ENCODE data around the gene FUNDC2.

GRCh38 chrX:154998204-154998880 lies 28.3 kb upstream of the FUNDC2 start:
- no peak for TF ChIP-seq ZNF740 (CRISPR knock-in tag; IDR thresholded peaks at IDR 0.05)
- no peak for TF ChIP-seq MAZ (IDR thresholded peaks at IDR 0.05; ENCODE audit: borderline replicate concordance, low read depth, low read length)
- TF ChIP-seq MAZ (CRISPR knock-in tag; IDR thresholded peaks at IDR 0.05; ENCODE audit: low read depth) = no peak

All from HepG2 (cell line).